Ammon's horn (tissue), 1 donor: Measurements from ENCODE around the gene KIAA0825.

Experiments
- DNase-seq: peaks from one replicate; pipeline ENCODE4 v3.0.0-alpha.2; 2016; ENCODE audit warnings: low spot score

KIAA0825 gene, protein sequence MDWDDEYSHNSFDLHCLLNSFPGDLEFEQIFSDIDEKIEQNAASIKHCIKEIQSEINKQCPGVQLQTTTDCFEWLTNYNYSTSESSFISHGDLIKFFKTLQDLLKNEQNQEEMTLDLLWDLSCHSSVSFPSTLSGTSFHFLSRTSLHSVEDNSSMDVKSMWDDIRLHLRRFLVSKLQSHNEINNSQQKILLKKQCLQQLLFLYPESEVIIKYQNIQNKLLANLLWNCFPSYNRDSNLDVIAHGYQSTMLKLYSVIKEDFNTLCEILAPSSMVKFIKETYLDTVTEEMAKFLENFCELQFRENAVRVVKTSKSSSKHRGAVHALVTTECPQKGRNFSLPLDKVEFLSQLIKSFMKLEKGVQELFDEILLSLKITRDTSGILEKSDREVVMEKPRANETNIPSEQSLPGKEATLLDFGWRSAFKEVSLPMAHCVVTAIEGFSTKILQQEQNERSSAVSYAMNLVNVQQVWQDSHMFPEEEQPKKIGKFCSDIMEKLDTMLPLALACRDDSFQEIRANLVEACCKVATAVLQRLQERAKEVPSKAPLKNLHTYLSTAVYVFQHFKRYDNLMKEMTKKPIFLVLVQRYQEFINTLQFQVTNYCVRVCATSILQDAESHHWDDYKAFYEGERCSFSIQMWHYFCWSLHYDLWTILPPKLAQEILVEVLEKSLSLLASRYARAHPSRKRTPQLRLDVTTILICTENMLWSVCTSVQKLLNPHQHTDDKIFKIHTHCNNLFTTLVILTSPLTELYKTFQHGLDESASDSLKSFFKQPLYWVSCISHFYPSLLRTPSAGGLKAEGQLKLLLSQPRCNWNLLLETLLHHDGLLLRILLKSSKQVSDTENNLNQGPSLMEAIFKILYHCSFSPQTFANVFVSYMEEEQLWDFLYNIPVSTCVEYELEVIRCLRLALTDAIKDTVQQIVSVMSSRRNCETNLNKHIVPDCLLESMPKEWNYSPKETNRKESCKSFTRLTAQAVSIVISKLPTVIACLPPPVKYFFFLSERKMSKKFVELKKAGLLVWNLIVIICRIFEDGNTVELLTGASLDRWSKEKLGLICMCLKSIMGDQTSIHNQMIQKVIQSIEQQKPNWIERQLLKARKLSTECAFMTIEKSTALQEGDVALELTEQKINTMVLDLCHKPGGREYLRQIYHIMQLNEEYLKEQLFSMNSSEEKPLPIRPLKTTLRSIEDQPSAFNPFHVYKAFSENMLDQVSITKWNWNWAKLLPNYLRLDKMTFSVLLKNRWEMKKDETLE (N-terminal part only)

GRCh38 chr5:94618493-94619328 lies at the start of gene KIAA0825, which contains the start of gene SLF1:
Gene KIAA0825 (minus strand): TSS chr5:94618604. CDS start chr5:94537126, 81,478 bp downstream.
Gene SLF1 (plus strand): TSS chr5:94618669. CDS start chr5:94628811, 10,142 bp downstream.
- peak; percentile 90 for DNase-seq

GRCh38 chr5:94667937-94668336 lies 49.5 kb upstream of the KIAA0825 start:
- no peak for DNase-seq

DNA sequence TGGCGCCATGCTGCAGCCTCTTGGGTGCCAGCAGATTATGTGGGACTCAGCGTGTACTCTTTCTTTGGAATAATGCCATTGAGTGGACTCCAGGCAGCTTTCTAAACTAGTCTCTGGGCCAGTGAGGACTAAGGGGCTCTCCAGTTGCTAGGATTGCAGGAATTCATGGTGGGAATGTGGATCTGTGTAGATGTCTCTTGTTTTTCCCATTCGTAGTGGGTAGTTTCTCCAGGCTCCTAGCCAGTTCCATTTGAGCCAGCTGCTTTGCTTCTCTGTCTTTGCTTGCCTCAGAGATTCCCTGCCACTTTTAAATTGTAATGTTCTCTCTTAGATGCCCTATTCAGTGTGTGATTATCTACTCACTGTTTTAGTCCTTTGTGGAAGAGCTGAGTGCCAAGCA lies 42.7 kb upstream of the KIAA0825 start:
- DNase-seq = peak; percentile 58

DNA sequence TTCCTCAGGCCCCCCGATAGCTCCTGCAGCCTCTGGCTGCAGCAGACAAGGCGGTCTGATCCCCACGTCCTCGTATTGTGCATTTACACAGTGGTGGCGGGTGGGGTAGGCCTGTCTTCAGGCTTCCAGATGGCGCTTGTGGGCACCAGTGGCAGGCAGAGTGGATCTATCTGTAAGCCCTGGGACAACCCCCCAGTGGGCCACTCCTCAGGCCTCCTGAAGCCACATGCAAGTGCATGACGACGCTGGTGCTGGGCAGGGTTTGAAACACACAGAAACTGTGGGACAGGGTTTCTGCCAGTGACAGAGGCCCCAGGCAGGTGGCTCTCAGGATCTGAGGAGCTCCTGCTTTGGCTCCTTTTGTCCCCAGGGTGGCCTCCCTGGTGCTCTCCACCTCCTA lies 42.1 kb upstream of the KIAA0825 start:
- no peak for DNase-seq

GRCh38 chr5:94658272-94658671 lies 39.9 kb upstream of the KIAA0825 start:
- no peak for DNase-seq

DNA sequence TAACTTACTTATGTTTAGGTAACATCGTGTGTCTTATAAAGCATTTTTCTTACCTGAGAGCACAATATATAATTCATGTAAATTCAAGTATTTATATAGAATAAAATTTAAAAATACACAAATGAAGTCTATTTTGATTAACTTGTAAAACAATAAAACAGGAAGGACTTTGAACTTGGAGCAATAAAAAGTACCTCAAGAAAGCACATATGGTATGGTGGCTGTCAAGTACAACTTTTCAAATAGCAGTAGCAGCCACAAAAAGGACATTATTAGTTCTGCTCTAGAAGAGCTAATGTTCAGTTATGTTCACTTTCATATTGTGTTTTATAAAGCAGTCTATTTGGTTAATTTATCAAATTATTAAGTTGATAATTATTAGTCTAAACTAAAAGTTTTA lies 31.5 kb upstream of the KIAA0825 start:
- no peak for DNase-seq

DNA sequence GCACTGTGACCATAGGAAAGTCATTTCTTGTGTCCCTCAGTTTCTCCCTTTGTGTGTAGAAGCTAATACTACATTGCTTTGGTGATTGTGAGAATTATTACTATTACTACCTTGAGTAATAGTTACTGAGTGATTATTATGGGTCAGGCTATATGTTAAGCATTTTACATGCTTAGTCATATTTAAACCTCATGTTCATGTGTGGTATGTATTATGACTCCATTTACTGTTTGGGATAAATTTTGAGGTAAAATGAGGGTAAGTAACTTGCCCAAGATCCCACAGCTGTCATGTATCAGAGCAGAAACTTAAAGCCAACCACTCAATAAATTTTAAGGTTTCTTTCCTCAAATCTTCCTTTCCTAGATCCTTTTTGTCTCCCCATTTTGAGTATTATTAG lies 28.4 kb upstream of the KIAA0825 start:
- DNase-seq = no peak

DNA sequence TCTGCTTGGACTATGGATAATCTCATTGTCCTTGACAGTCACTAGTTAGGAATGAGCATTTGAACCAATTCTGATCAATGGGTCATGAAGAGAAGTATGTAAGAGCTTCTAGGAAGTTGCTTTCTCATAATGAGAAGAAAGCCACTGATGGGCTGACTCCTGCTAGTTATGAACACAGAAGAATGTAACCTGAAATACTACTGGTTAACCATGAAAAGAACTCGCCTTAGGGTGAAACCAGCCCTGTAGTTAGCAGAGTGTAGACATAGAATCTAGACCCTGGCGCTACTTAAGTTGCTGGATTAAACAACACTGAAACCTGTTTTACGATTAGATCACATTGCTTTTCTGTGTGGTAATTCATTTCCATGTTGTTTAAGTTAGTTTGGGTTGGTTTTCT lies 26.6 kb upstream of the KIAA0825 start:
- no peak for DNase-seq

GRCh38 chr5:94640176-94640575 lies 21.8 kb upstream of the KIAA0825 start:
- no peak for DNase-seq

DNA sequence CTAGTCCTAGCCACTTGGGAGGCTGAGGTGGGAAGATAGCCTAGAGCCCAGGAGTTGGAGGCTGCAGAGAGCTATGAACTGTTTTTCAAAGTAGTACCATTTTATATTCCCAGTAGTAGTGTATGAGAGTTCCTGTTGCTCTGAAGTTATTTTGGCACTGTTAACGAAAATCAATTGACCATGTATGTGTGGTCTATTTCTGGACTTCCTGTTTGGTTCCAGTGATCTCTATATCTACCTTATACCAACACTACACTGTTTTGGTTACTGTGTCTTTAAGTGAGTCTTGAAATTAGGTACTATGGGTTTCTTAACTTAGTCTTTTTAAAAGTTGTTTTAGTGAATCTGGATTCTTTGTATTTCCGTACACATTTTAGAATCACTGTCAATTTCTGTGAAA lies 13.6 kb upstream of the KIAA0825 start:
- DNase-seq = no peak

DNA sequence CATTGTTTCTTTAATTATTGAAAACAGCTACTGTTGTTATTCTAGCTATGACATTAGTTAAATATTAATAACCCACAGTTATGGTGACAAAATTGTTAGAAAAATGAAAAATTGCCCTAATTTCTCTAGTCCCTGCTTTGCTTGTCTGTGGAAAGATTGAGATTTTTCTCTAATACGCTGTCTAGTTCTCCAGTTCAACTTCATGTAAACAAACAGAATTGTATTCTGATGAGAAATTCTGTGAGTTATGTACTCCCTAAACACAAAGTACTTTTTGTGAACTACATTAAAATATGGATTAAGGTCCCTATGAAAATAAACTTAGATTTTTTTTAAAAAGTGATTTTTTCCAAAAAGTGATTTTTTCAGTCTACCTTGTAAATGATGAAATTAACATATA lies 8.8 kb upstream of the KIAA0825 start:
- DNase-seq = no peak

GRCh38 chr5:94623877-94624276 lies 5.5 kb upstream of the KIAA0825 start:
- DNase-seq = no peak

- DNase-seq = no peak
Measured at GRCh38 chr5:94623011-94623410, 4.6 kb upstream of the KIAA0825 start.

- no peak for DNase-seq
Measured at GRCh38 chr5:94621763-94622162, 3.4 kb upstream of the KIAA0825 start.

DNA sequence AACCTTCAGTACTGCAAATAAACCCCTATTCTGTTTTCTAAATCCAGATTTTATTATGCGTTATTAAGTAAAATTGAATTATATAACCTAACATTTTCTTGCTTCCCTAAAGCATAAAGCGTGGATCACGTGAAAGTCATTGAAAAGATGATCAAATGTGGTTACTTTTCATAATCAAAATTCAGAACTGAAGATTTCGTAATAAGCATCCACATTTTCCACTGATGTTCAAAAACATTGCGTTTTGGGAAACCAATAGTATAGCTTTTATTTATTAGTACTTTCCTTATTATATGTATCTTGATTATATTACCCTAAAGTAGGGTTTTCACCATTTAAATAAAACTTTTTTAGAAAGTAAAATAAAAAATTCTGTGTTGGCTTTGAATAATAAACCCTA lies 1.9 kb upstream of the KIAA0825 start:
- no peak for DNase-seq

DNA sequence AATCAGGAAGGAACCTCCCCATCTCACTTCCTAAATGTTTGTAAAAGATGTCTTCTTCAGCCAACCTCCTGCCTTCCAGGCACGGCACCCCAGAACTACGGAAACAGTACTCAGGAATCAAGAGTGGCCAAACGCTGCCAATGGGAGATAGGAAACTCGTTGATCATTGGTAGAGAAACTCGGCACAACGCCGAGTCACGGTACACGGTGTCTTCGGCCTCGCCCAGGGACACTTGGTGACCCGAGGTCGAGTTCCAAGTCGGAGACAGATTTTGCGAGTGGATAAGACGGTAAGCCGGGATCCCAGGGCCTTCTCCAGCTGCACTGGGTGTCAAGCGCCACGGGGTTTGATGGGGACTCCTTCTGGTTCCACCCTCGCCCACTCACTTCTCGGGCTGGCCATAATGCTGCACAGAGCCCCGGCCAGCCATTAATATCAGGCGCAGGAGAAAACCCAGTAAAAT lies 343 bp downstream of the KIAA0825 start:
- peak; percentile 75 for DNase-seq

DNA sequence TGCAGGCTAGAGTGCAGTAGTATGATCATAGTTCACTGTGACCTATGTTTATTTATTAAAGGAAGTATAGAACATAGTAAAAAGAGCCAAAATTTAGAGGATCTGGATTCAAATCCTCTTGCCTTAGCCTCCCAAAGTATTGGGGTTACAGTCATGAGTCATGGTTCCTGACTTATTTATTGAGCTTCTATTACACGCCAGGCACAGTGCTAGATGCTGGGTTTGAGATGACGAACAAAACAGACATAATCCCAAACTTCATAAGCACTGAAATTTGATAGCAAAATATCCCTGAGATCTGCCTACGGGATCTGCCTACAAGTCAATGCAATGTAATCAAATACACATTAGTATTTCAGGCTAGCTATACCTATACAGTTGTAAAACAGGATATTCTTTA lies 2.5 kb downstream of the KIAA0825 start:
- DNase-seq = no peak

- no peak for DNase-seq
Measured at GRCh38 chr5:94614156-94614805, 4.1 kb downstream of the KIAA0825 start.

GRCh38 chr5:94613583-94613982 lies 4.8 kb downstream of the KIAA0825 start:
- DNase-seq = no peak

DNA sequence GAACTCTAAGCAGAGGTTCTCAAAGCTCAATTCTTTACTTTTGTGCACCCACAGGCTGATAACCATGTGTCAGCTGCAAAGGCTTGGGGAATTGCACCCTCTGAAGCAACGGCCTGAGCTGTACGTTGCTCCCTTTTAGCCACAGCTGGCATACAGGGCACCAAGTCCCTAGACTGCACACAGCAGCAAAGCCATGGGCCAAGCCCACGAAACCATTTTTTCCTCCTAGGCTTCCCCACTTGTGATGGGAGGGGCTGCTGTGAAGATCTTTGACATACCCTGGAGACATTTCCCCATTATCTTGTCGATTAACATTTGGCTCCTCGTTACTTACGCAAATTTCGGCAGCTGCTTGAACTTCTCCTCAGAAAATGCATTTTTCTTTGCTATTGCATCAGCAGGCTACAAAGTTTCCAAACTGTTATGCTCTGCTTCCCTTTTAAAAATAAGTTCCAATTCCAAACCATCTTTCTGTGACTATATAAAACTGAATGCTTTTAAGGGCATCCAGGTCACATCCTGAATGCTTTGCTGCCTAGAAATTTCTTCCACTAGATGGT lies 23.0 kb downstream of the KIAA0825 start:
- no peak for DNase-seq
